Measurements from ENCODE around the gene PES1. TPM values are rescaled to one million over a fixed set of nuclear protein-coding genes. Genes with fewer than 3 reads are reported as not detected.

Gene PES1
- total and polyA plus RNA-seq, 2 experiments from 2014 or later, result 64.1 to 76.9 TPM

DNA sequence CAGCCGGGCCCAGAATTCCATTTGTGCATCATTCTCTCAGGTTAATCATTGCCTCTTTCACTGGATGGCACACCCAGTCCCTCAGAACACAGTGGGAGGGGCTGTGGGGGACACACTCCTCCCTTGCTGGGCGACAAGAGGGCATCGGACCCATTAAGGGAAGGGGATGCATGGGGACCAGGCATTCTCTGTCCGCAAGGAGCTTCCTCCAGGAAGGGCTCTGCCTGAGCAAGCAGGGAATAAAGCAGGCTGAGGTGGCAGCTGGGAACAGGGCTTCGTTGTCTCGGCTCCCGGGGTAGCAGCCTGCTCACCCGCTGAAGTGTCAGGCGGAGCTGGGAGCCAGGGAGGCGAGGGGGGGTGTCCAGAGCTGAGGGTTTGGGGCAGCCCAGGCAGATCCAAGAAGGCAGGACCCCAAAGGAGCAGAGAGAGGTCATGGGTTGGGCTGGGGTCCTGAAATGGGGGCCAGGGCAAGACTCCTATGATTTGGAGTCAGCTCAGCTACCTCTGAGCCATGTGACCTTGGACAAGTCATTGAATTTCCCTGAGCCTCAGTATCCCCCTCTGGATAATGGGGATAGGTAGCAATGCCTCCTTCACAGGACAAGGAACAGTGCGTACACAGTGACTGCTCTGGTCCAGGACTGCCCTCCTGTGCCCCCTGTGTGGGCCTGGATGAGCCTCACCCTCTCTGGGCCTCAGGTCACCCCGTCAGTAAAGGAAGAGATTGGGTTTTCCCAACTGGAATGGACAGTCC, 18.7 kb downstream of the PES1 start:
- peak overlapping the region; percentile 92; the same call in 1 of the 2 replicates for H3K4me2 ChIP-seq
- H3K36me3 Mint-ChIP-seq (ENCODE audit: low read depth), result peaks cover 24% of the 10 kb centered on the region
- DNase-seq (ENCODE audit: low spot score), result no peak

More for the DNA sequence above, 18.7 kb downstream of the PES1 start:
- Histone ChIP-seq H3K4me3 (no peak overlapping the region), H3K4me1 (ENCODE audit: insufficient read depth) (peaks cover 9% of the 10 kb centered on the region; the same call in 1 of the 2 replicates), H3K27ac (ENCODE audit: low read depth) (no peak overlapping the region), H3K27me3 (ENCODE audit: insufficient read depth) (no peaks in the 10 kb centered on the region), H3F3A (replicated peaks; ENCODE audit: low read depth) (peaks cover 9% of the 10 kb centered on the region), H4K20me1 (replicated peaks; ENCODE audit: insufficient read depth) (no peaks in the 10 kb centered on the region; the same call in 1 of the 2 replicates), H3K36me3 (ENCODE audit: insufficient read depth) (peaks cover 5% of the 10 kb centered on the region; the same call in 1 of the 2 replicates), H3K79me2 (replicated peaks; ENCODE audit: insufficient read depth) (no peaks in the 10 kb centered on the region), H2AFZ (no peak overlapping the region), H3K9me2 (ENCODE audit: insufficient read depth) (no peaks in the 10 kb centered on the region)
- H3K27ac Mint-ChIP-seq, result no peak overlapping the region
- peak overlapping the region; percentile 69; the same call in 2 of the 3 replicates for H3K4me3 Mint-ChIP-seq
- peaks cover 24% of the 10 kb centered on the region for H3K4me1 Mint-ChIP-seq
- TF ChIP-seq ZNF114 (CRISPR knock-in tag; IDR thresholded peaks at IDR 0.05) (no peak), EZH2phosphoT487 (IDR thresholded peaks at IDR 0.05; ENCODE audit: unreplicated experiment) (no peak), POLR2AphosphoS5 (IDR thresholded peaks at IDR 0.05; ENCODE audit: low read depth) (no peak), ETS1 (IDR thresholded peaks at IDR 0.05) (no peak), STAT1 (IDR thresholded peaks at IDR 0.05; ENCODE audit: unreplicated experiment) (no peak), REST (IDR thresholded peaks at IDR 0.05; ENCODE audit: unreplicated experiment) (no peak), EZH2 (IDR thresholded peaks at IDR 0.05; ENCODE audit: low read depth, unreplicated experiment) (no peak), CTCF (conservative IDR thresholded peaks at IDR 0.05; ENCODE audit: low read depth in 2 of 2) (no peak), ZNF462 (CRISPR knock-in tag; IDR thresholded peaks at IDR 0.05) (no peak), JUNB (IDR thresholded peaks at IDR 0.05; ENCODE audit: unreplicated experiment) (no peak), NANOG (IDR thresholded peaks at IDR 0.05; ENCODE audit: borderline replicate concordance) (no peak), ZNF331 (CRISPR knock-in tag; IDR thresholded peaks at IDR 0.05; ENCODE audit: low read depth) (no peak), CREB1 (CRISPR knock-in tag; IDR thresholded peaks at IDR 0.05; ENCODE audit: low read depth) (no peak)
- H3K27me3 Mint-ChIP-seq (ENCODE audit: insufficient read depth, low read depth, poor library complexity), result peaks cover 15% of the 10 kb centered on the region
- ATAC-seq, result no peak
- no peaks in the 10 kb centered on the region for H3K9me3 Mint-ChIP-seq

Measured in GM23338 (cell line).